ENCODE measurements around the gene ROCK2.

Gene ROCK2

GRCh38 chr2:11333427-11334183 lies 10.8 kb downstream of the ROCK2 start:
- Histone ChIP-seq H3K4me2 (ENCODE audit: low read depth, low read length, poor library complexity, severe bottlenecking) (no peak overlapping the region), H3F3A (ENCODE audit: low read depth) (no peaks in the 10 kb centered on the region; the same call in 1 of the 2 replicates), H3K4me3 (ENCODE audit: low read length, poor library complexity, severe bottlenecking) (no peak overlapping the region), H2AFZ (ENCODE audit: low read length) (no peak overlapping the region), H4K20me1 (ENCODE audit: insufficient read depth, low read length, poor library complexity, severe bottlenecking) (peaks cover 74% of the 10 kb centered on the region), H3K9ac (ENCODE audit: low read depth, low read length, poor library complexity, severe bottlenecking) (no peak overlapping the region), H3K9me3 (ENCODE audit: insufficient read depth, low read depth, low read length) (no peaks in the 10 kb centered on the region), H3K79me2 (ENCODE audit: insufficient read depth, low read length) (peaks cover 91% of the 10 kb centered on the region), H3K4me1 (ENCODE audit: insufficient read depth, low read length, poor library complexity, severe bottlenecking) (peaks cover 31% of the 10 kb centered on the region), H3K27me3 (ENCODE audit: insufficient read depth, low read length, poor library complexity, severe bottlenecking) (no peaks in the 10 kb centered on the region), H3K36me3 (ENCODE audit: insufficient read depth, low read length) (no peaks in the 10 kb centered on the region; the same call in 1 of the 2 replicates), H3K9me2 (replicated peaks; ENCODE audit: low read depth, low read length) (no peaks in the 10 kb centered on the region)
- TF ChIP-seq CTCF (conservative IDR thresholded peaks at IDR 0.05; ENCODE audit: low read length) (no peak), EZH2phosphoT487 (IDR thresholded peaks at IDR 0.05; ENCODE audit: borderline replicate concordance) (no peak)

GRCh38 chr2:11332596-11332995 lies 11.8 kb downstream of the ROCK2 start:
- no peaks in the 10 kb centered on the region; the same call in 1 of the 2 replicates for H3K36me3 ChIP-seq (ENCODE audit: insufficient read depth, low read length)
- H3K4me3 ChIP-seq (ENCODE audit: low read length, poor library complexity, severe bottlenecking): no peak overlapping the region
- no peak for TF ChIP-seq CTCF (conservative IDR thresholded peaks at IDR 0.05; ENCODE audit: low read length)
- no peak for TF ChIP-seq EZH2phosphoT487 (IDR thresholded peaks at IDR 0.05; ENCODE audit: borderline replicate concordance)
- H3K79me2 ChIP-seq (ENCODE audit: insufficient read depth, low read length): peaks cover 91% of the 10 kb centered on the region
- H3K27me3 ChIP-seq (ENCODE audit: insufficient read depth, low read length, poor library complexity, severe bottlenecking): no peaks in the 10 kb centered on the region
- no peaks in the 10 kb centered on the region for H3K9me2 ChIP-seq (replicated peaks; ENCODE audit: low read depth, low read length)
- no peak overlapping the region for H2AFZ ChIP-seq (ENCODE audit: low read length)
- no peaks in the 10 kb centered on the region for H3K9me3 ChIP-seq (ENCODE audit: insufficient read depth, low read depth, low read length)
- no peak overlapping the region for H3K4me2 ChIP-seq (ENCODE audit: low read depth, low read length, poor library complexity, severe bottlenecking)
- H3F3A ChIP-seq (ENCODE audit: low read depth): no peaks in the 10 kb centered on the region; the same call in 1 of the 2 replicates
- no peak overlapping the region for H3K9ac ChIP-seq (ENCODE audit: low read depth, low read length, poor library complexity, severe bottlenecking)
- H3K4me1 ChIP-seq (ENCODE audit: insufficient read depth, low read length, poor library complexity, severe bottlenecking): peaks cover 35% of the 10 kb centered on the region
- peaks cover 75% of the 10 kb centered on the region for H4K20me1 ChIP-seq (ENCODE audit: insufficient read depth, low read length, poor library complexity, severe bottlenecking)

- Histone ChIP-seq H3K27me3 (ENCODE audit: insufficient read depth, low read length, poor library complexity, severe bottlenecking) (no peaks in the 10 kb centered on the region), H4K20me1 (ENCODE audit: insufficient read depth, low read length, poor library complexity, severe bottlenecking) (peaks cover 80% of the 10 kb centered on the region), H3K4me1 (ENCODE audit: insufficient read depth, low read length, poor library complexity, severe bottlenecking) (peaks cover 43% of the 10 kb centered on the region), H3K9me3 (ENCODE audit: insufficient read depth, low read depth, low read length) (no peaks in the 10 kb centered on the region), H3K4me2 (ENCODE audit: low read depth, low read length, poor library complexity, severe bottlenecking) (peak overlapping the region; percentile 50), H2AFZ (ENCODE audit: low read length) (no peak overlapping the region), H3K4me3 (ENCODE audit: low read length, poor library complexity, severe bottlenecking) (no peak overlapping the region), H3K36me3 (ENCODE audit: insufficient read depth, low read length) (no peaks in the 10 kb centered on the region), H3F3A (ENCODE audit: low read depth) (no peaks in the 10 kb centered on the region; the same call in 1 of the 2 replicates), H3K79me2 (ENCODE audit: insufficient read depth, low read length) (peaks cover 91% of the 10 kb centered on the region), H3K9ac (ENCODE audit: low read depth, low read length, poor library complexity, severe bottlenecking) (no peak overlapping the region), H3K9me2 (replicated peaks; ENCODE audit: low read depth, low read length) (no peaks in the 10 kb centered on the region)
- no peak for TF ChIP-seq EZH2phosphoT487 (IDR thresholded peaks at IDR 0.05; ENCODE audit: borderline replicate concordance)
Observed at GRCh38 chr2:11330457-11331142, 13.8 kb downstream of the ROCK2 start.

All from Loucy (cell line).